ENCODE results near the gene ACTR6. TPM values are rescaled to one million over a fixed set of nuclear protein-coding genes. Genes with fewer than 3 reads are reported as not detected.
"Not testable (repeated sequence)": the region's sequence is repeated elsewhere in the genome, so short reads cannot be mapped to it uniquely, and the experiment has no call there.

Gene ACTR6
- polyA plus RNA-seq, 6 donors from 2014 or later: 29.3 to 40.0 (median 34.9) TPM

DNA sequence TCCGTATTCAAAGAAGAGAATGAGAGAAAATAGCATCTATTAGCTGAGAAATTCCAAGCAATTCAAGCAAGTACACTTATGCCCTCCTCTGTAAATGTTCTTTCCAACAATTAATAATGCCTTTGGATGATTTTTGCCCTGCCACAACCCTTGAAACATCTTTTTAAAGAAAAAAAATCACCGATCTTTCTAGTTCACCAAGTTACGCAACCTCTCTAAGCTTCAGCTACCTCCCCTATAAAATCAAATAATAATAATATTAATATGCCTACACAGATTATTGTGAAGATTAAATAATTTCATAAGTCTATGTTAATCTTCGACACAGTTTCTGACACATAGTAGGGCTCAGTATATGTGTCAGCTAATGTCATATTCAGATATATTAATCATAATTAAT lies 47.1 kb downstream of the ACTR6 start:
- no peaks in the 10 kb centered on the region for H3K27me3 Mint-ChIP-seq
- H3K27ac Mint-ChIP-seq: no peak overlapping the region
- no peaks in the 10 kb centered on the region for H3K9me3 Mint-ChIP-seq
- DNase-seq (no peak), ATAC-seq (ENCODE audit: low read depth in 2 of 2) (no peak)
- no peak overlapping the region for H3K4me3 Mint-ChIP-seq
- no peaks in the 10 kb centered on the region for H3K4me1 Mint-ChIP-seq
- H3K36me3 Mint-ChIP-seq: no peaks in the 10 kb centered on the region

DNA sequence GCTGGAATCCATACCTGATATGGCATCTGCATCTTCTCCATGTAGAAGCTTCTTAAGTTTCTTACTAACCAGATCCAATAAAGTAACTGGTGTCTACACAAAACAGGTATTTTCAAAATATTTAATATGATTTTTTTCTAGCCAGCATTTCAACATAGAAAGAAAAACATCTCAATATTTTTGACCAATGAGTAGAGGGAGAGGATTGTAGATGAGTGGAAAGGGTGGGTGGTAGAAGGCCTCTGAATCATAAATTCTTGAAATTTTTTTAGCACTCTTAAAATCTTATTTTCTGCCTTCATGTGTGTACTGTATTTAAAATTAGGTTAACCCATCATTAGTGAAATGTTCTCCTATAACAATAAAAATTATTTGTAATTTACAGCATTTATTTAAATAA lies 48.3 kb downstream of the ACTR6 start:
- Mint-ChIP-seq H3K27me3 (no peaks in the 10 kb centered on the region), H3K4me1 (no peaks in the 10 kb centered on the region), H3K36me3 (no peaks in the 10 kb centered on the region), H3K4me3 (no peak overlapping the region), H3K27ac (no peak overlapping the region), H3K9me3 (no peaks in the 10 kb centered on the region)
- ATAC-seq (ENCODE audit: low read depth in 2 of 2) (no peak), DNase-seq (no peak)

DNA sequence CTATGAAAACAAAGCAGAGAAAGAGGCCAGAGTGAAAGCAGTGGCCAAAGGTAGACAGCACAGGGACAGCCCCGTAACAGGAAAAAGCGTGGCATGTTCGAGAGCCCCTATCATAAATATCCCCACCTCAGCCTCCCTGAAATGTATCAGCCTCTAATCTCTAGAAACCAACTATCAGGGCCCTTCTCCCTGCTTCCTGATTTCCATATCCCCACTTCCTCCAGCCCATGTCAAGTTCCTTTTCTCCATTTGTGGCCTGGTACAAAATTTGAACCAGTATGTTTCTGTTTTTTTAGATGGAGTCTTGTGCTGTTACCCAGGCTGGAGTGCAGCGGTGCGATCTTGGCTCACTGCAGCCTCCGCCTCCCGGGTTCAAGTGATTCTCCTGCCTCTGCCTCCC lies 49.3 kb downstream of the ACTR6 start:
- H3K27ac Mint-ChIP-seq: peak overlapping the region in 1 of 6 donors; percentile 4
- DNase-seq (no peak), ATAC-seq (ENCODE audit: low read depth in 2 of 2) (no peak)
- no peaks in the 10 kb centered on the region for H3K9me3 Mint-ChIP-seq
- no peaks in the 10 kb centered on the region for H3K36me3 Mint-ChIP-seq
- no peak overlapping the region for H3K4me3 Mint-ChIP-seq
- H3K27me3 Mint-ChIP-seq: no peaks in the 10 kb centered on the region
- H3K4me1 Mint-ChIP-seq: no peaks in the 10 kb centered on the region

DNA sequence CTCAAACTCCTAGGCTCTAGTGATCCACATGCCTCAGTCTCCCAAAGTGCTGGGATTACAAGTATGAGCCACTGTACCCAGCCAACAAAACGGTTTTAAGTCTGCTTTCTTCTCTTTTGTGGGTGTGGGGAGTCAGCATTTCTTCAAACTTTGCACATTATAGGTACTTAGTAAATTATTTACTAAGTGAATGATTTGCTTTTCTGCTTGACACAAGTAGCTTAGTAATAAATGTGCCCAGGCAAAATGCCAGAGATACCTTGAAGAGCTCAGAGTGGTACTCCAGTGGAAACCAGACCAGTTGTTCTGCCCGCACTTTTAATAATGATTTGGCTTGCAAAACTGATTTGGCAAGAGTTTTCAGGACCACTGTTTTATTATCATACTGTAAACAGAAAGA lies 51.3 kb downstream of the ACTR6 start:
- H3K27me3 Mint-ChIP-seq: no peaks in the 10 kb centered on the region
- no peak overlapping the region for H3K4me3 Mint-ChIP-seq
- H3K4me1 Mint-ChIP-seq: no peaks in the 10 kb centered on the region
- no peaks in the 10 kb centered on the region for H3K9me3 Mint-ChIP-seq
- H3K27ac Mint-ChIP-seq: no peak overlapping the region
- H3K36me3 Mint-ChIP-seq: no peaks in the 10 kb centered on the region
- ATAC-seq (ENCODE audit: low read depth in 2 of 2) (no peak), DNase-seq (no peak)

DNA sequence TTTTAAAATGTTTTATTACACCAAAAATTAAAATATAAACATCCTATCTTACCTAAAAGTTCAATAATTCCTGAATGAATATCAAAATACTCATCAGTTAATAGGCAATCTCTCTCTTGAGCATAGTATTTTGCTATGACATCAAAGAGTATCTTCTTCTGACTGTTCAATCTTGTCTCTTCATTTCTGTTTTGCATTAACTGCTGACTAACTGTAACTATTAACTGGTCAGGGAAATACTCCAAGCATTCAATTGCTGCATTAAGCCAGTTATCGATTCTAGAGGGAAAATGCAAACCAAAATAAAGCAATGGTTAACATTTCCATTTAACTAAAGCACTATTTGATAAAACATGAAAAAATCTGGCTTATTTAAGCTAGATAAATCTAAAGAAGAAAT lies 52.8 kb downstream of the ACTR6 start:
- no peak overlapping the region for H3K27ac Mint-ChIP-seq
- no peaks in the 10 kb centered on the region for H3K27me3 Mint-ChIP-seq
- no peaks in the 10 kb centered on the region for H3K9me3 Mint-ChIP-seq
- H3K36me3 Mint-ChIP-seq: no peaks in the 10 kb centered on the region
- DNase-seq (no peak), ATAC-seq (ENCODE audit: low read depth in 2 of 2) (no peak)
- no peak overlapping the region for H3K4me3 Mint-ChIP-seq
- no peaks in the 10 kb centered on the region for H3K4me1 Mint-ChIP-seq

DNA sequence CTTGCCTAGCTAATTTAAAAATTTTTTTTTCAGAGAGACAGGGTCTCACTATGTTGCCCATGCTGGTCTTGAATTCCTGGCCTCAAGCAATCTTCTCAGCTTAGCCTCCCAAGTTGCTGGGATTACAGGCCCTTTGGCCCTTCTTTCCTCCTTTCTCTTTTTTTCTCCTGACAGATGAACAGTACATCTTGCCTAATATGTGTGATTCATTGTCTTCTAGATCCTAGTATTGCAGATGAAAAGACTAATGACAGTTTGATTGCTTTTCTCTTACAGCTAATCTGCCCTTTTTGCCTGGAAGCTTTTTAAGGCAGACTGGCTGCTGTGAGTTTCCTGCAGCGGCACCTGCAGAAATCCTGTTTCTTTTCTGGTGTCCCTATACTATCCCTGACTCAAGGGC lies 54.3 kb downstream of the ACTR6 start:
- Mint-ChIP-seq H3K4me1 (no peaks in the 10 kb centered on the region), H3K36me3 (no peaks in the 10 kb centered on the region), H3K9me3 (no peaks in the 10 kb centered on the region), H3K4me3 (no peak overlapping the region), H3K27me3 (no peaks in the 10 kb centered on the region), H3K27ac (no peak overlapping the region)
- DNase-seq (no peak), ATAC-seq (ENCODE audit: low read depth in 2 of 2) (no peak)

DNA sequence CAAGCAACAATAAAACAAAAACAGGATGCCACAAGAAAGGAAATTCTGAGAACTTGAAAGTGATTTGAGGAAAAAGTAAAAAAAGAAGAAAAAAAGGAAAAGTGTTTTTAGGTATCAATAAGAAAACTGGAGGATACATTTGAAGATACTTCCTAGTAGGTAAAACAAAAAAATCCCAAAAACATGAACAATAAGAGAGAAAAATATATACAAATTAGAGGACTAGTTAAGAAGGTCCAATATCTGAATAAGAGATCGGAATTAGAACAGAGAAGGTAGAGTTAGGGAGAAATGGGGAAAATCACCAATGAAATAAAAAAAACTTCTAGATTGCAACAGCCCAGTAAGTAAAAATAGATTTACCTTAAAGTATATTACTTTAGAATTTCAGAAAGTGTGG lies 57.5 kb downstream of the ACTR6 start:
- Mint-ChIP-seq H3K27me3 (peaks cover 0 to 4% (median 0%) of the 10 kb centered on the region in 3 donors), H3K9me3 (no peaks in the 10 kb centered on the region), H3K4me1 (no peaks in the 10 kb centered on the region), H3K36me3 (no peaks in the 10 kb centered on the region), H3K27ac (peak overlapping the region in 3 of 6 donors; percentile 9 to 67 (median 15)), H3K4me3 (peak overlapping the region in 1 of 8 donors; percentile 2)
- ATAC-seq (ENCODE audit: low read depth in 2 of 2) (no peak), DNase-seq (no peak)

DNA sequence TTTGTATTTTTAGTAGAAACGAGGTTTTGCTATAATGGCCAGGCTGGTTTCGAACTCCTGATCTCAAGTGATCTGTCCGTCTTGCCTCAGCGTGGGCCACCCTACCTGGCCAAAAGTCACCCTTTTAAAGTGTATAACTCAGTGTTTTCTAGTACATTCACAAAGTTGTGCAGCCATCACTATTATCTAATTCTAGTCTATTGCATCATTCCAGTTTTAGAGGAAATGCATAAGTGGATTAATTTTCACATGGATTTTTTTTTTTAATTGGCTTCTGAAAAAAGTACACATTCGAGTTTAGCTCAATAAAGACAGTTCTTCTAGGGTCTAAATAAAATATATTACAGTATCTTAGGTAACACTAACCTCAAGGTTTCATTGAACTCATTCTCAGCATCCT lies 62.5 kb downstream of the ACTR6 start:
- ATAC-seq (ENCODE audit: low read depth in 2 of 2) (no peak), DNase-seq (no peak)
- Mint-ChIP-seq H3K4me1 (peaks cover 4 to 14% (median 6%) of the 10 kb centered on the region in 3 donors), H3K36me3 (no peaks in the 10 kb centered on the region), H3K27me3 (peaks cover 0 to 4% (median 0%) of the 10 kb centered on the region in 3 donors), H3K4me3 (no peak overlapping the region), H3K27ac (no peak overlapping the region), H3K9me3 (no peaks in the 10 kb centered on the region)

DNA sequence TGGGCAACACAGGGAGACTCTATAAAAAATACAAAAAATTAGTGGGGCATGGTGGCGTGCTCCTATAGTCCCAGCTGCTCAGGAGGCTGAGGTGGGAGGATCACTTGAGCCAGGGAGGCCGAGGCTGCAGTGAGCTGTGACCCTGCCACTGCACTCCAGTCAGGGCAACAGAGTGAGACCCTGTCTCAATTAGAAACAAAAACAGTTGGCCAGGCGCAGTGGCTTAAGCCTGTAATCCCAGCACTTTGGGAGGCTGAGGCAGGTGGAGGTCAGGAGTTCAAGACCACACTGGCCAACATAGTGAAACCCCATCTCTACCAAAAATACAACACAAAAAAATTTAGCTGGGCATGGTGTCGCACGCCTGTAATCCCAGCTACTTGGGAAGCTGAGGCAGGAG lies 64.5 kb downstream of the ACTR6 start:
- H3K27me3 Mint-ChIP-seq; ATAC-seq (ENCODE audit: low read depth in 2 of 2): not testable (repeated sequence)

DNA sequence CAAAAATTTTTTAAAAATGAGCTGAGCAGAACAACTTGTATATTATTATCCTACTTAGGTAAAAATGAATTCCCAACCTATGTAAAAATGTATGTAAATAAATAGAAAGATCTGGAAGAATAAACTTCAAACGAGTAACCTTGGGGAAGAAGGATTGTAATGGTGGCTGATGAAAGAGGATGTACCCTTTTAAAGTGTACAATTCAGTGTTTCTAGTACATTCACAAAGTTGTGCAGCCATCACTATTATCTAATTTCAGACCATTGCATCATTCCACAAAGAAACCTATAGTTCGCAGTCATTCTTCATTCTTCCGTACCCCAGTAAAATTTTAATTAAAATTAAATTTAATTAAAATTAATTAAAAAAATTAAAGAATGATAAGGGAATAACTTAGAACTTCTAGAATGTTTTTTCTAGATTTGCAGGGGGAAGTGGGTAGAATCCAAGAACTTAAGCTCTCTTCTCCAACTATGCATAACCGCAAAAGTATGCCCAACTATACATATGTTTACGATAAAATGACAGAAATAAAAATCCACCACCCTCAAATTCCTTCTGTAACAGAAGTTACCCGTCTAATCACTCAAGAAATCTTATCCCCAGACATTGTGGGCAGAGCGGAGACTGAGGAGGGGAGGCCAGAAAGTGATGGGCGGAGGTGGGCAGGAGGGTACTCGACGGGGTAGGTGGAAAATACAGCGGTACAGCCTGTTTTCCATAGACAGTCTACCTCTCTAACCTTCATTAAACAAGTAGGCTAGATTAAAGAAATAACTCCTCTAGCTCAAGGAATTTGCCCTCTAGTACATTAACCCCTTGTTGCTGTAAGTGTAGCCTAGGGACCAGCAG lies 65.3 kb downstream of the ACTR6 start:
- peaks cover 0 to 4% (median 0%) of the 10 kb centered on the region in 3 donors for H3K27me3 Mint-ChIP-seq
- H3K4me3 Mint-ChIP-seq: peak overlapping the region; percentile 95 to 100 (median 98)
- peak overlapping the region in 5 of 6 donors; percentile 19 to 99 (median 97) for H3K27ac Mint-ChIP-seq
- no peak for DNase-seq
- H3K9me3 Mint-ChIP-seq: no peaks in the 10 kb centered on the region
- no peaks in the 10 kb centered on the region for H3K36me3 Mint-ChIP-seq
- H3K4me1 Mint-ChIP-seq: peaks cover 15 to 29% (median 24%) of the 10 kb centered on the region in 3 donors
- no peak for ATAC-seq (ENCODE audit: low read depth in 2 of 2)

More for the DNA sequence above, 64.5 kb downstream of the ACTR6 start:
- H3K36me3 Mint-ChIP-seq, H3K9me3 Mint-ChIP-seq, DNase-seq: not testable (repeated sequence)
- Mint-ChIP-seq H3K4me1 (peaks cover 12 to 29% (median 21%) of the 10 kb centered on the region in 3 donors), H3K27ac (peak overlapping the region in 1 of 6 donors; percentile 90), H3K4me3 (peak overlapping the region in 2 of 8 donors; percentile 47 to 95)

DNA sequence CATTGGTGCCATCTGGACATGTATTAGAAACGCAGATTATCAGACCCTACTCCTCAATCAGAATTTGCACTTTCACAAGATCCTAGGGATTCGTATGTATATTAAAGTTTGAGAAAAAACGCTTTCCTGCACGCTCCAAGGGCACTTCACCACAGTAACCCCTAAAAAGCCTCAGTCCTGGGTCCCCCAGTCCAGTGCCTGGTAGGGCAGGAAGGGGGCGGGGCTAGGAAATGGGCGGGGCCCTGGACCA lies 65.9 kb downstream of the ACTR6 start:
- peak; percentile 75 to 78 for ATAC-seq (ENCODE audit: low read depth in 2 of 2)
- Mint-ChIP-seq H3K9me3 (no peaks in the 10 kb centered on the region), H3K36me3 (no peaks in the 10 kb centered on the region), H3K27me3 (no peaks in the 10 kb centered on the region), H3K4me3 (peak overlapping the region; percentile 95 to 100 (median 98)), H3K27ac (peak overlapping the region; percentile 95 to 99 (median 98)), H3K4me1 (peaks cover 15 to 29% (median 26%) of the 10 kb centered on the region in 3 donors)
- no peak for DNase-seq

DNA sequence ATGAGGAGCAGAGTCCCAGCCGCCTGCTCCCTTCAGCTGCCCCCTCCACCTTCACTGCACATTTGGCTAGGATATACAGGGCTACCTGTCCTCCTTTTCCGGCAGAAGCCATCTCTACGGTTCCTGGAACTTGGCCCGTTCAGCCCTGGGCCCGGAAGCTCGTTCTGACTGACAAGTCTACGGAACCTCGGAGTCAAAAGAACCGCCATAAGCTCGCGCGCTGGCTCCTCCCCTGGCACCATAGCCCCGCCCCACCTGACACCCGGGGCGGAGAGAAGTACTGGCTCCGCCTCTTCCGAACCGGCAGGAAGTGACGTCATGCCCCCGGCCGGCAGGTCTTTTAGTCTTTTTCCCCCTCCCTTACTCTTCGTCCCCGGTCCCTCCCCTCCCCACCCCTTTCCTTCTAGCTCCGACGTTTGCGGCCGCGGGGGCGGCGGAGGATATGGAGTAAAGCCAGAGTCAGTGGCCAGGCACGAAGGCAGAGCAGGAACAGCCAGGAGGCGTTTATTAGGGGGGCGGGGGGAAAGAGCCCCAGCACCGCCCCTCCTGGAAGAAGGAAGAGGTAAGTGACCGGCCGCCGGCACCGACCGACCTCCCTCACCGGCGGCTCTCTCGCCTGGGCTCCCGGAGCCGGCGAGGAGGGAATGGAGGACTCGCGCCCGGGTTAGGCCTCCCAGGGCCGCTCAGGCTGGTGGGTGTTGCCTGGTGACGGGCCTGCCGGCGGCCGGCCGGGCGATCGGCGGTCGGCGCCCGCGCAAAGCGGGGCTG lies 66.4 kb downstream of the ACTR6 start, which contains the start of the genes DEPDC4 and SCYL2:
DEPDC4 (minus strand) TSS at position 245 of the 768 bp plus-strand sequence; CDS start at position 242, 3 bp downstream.
SCYL2 (plus strand) TSS at position 343 of the 768 bp plus-strand sequence. CDS start 15,794 bp downstream, outside the sequence.
- Mint-ChIP-seq H3K27ac (peak within 1 kb of the TSS; percentile 95 to 99 (median 98)), H3K36me3 (no peaks in the 10 kb centered on the region), H3K4me1 (peaks cover 15 to 29% (median 26%) of the 10 kb centered on the region in 3 donors), H3K9me3 (no peaks in the 10 kb centered on the region), H3K4me3 (peak within 1 kb of the TSS; percentile 95 to 100 (median 98)), H3K27me3 (no peaks in the 10 kb centered on the region)
- peak; percentile 95 for DNase-seq
- peak; percentile 87 for ATAC-seq (ENCODE audit: low read depth in 2 of 2)

DNA sequence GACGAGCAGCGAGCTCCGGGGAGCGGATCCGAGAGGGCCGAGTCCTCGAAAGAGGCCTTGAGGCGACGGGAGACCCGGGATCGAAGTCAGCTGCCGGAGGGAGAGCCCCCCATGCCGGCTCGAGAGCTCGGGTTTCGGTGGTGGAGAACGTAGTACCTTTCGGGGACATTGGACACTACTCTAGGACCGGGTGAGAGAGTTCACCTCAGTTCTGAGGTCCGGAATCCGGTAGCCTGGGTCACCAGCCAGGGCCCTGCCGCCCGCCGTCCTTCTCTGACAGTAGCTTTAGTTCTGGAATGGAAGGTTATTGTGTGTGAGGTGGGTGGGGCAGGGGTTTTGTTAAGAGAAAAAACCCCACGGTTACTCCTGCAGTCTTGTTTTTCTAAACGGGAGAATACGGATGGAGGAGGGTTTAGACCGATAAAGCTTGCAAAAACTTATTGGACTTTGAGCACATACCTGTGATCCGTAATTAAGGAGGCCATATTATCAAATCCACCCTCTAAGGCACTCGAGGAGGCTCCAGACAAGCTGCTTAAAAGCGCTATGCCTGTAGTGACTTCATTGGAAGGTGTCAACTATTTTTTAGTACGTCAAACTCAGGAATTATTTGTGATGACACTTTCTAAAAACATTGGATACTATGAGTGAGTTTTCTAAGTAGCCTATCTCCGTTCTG lies 67.1 kb downstream of the ACTR6 start:
- H3K9me3 Mint-ChIP-seq: no peaks in the 10 kb centered on the region
- no peaks in the 10 kb centered on the region for H3K27me3 Mint-ChIP-seq
- H3K4me1 Mint-ChIP-seq: peaks cover 18 to 29% (median 26%) of the 10 kb centered on the region in 3 donors
- no peak for ATAC-seq (ENCODE audit: low read depth in 2 of 2)
- H3K4me3 Mint-ChIP-seq: peak overlapping the region; percentile 95 to 100 (median 98)
- DNase-seq: no peak
- peak overlapping the region; percentile 39 to 99 (median 92) for H3K27ac Mint-ChIP-seq
- no peaks in the 10 kb centered on the region for H3K36me3 Mint-ChIP-seq

Measured in naive B cell (primary cell).